ENCODE results near the gene CAMK2D. TPM values are rescaled to one million over a fixed set of nuclear protein-coding genes. Genes with fewer than 3 reads are reported as not detected.

The CAMK2D gene
- total RNA-seq, 1 donor from 2014 or later: 58.4 TPM

GRCh38 chr4:113602646-113603228 lies 158.8 kb downstream of the CAMK2D start:
- no peak for DNase-seq (ENCODE audit: low spot score)
- intact Hi-C loops (cut with micrococcal nuclease): no loop called here
- peaks cover 12% of the 10 kb centered on the region for H3K9me3 Mint-ChIP-seq
- H3K27me3 Mint-ChIP-seq (ENCODE audit: low read depth): no peaks in the 10 kb centered on the region
- H3K4me1 Mint-ChIP-seq (ENCODE audit: low read depth): peaks cover 27% of the 10 kb centered on the region
- H3K36me3 Mint-ChIP-seq (ENCODE audit: low read depth): peaks cover 60% of the 10 kb centered on the region
- no peak overlapping the region for H3K4me3 Mint-ChIP-seq (ENCODE audit: low read depth)
- no peak overlapping the region for H3K27ac Mint-ChIP-seq

GRCh38 chr4:113601636-113602035 lies 159.9 kb downstream of the CAMK2D start:
- Mint-ChIP-seq H3K9me3 (peaks cover 9% of the 10 kb centered on the region), H3K36me3 (ENCODE audit: low read depth) (peaks cover 60% of the 10 kb centered on the region), H3K27me3 (ENCODE audit: low read depth) (no peaks in the 10 kb centered on the region), H3K4me3 (ENCODE audit: low read depth) (no peak overlapping the region), H3K27ac (no peak overlapping the region), H3K4me1 (ENCODE audit: low read depth) (peaks cover 16% of the 10 kb centered on the region)
- no peak for DNase-seq (ENCODE audit: low spot score)
- intact Hi-C loops (cut with micrococcal nuclease): no loop called here

GRCh38 chr4:113596396-113596795 lies 165.1 kb downstream of the CAMK2D start:
- no peak overlapping the region for H3K4me3 Mint-ChIP-seq (ENCODE audit: low read depth)
- peaks cover 41% of the 10 kb centered on the region for H3K4me1 Mint-ChIP-seq (ENCODE audit: low read depth)
- intact Hi-C loops (cut with micrococcal nuclease): loop anchor here (5.0 kb wide), 1 partner anchor 39 kb away; no protein-coding TSS in a partner anchor
- H3K9me3 Mint-ChIP-seq: no peaks in the 10 kb centered on the region
- peaks cover 79% of the 10 kb centered on the region for H3K36me3 Mint-ChIP-seq (ENCODE audit: low read depth)
- H3K27me3 Mint-ChIP-seq (ENCODE audit: low read depth): no peaks in the 10 kb centered on the region
- DNase-seq (ENCODE audit: low spot score): no peak
- H3K27ac Mint-ChIP-seq: no peak overlapping the region

- H3K36me3 Mint-ChIP-seq (ENCODE audit: low read depth): peaks cover 79% of the 10 kb centered on the region
- no peak for DNase-seq (ENCODE audit: low spot score)
- no peaks in the 10 kb centered on the region for H3K27me3 Mint-ChIP-seq (ENCODE audit: low read depth)
- H3K9me3 Mint-ChIP-seq: no peaks in the 10 kb centered on the region
- H3K4me3 Mint-ChIP-seq (ENCODE audit: low read depth): no peak overlapping the region
- H3K4me1 Mint-ChIP-seq (ENCODE audit: low read depth): peaks cover 46% of the 10 kb centered on the region
- intact Hi-C loops (cut with micrococcal nuclease): no loop called here
- peak overlapping the region; percentile 33 for H3K27ac Mint-ChIP-seq
These were observed 167.3 kb downstream of the CAMK2D start for GRCh38 chr4:113594231-113594556.

GRCh38 chr4:113593400-113594230 lies 167.9 kb downstream of the CAMK2D start:
- Mint-ChIP-seq H3K27ac (no peak overlapping the region), H3K36me3 (ENCODE audit: low read depth) (peaks cover 81% of the 10 kb centered on the region), H3K9me3 (no peaks in the 10 kb centered on the region), H3K4me3 (ENCODE audit: low read depth) (no peak overlapping the region), H3K4me1 (ENCODE audit: low read depth) (peaks cover 52% of the 10 kb centered on the region), H3K27me3 (ENCODE audit: low read depth) (no peaks in the 10 kb centered on the region)
- DNase-seq (ENCODE audit: low spot score): no peak
- intact Hi-C loops (cut with micrococcal nuclease): no loop called here

GRCh38 chr4:113591982-113592381 lies 169.6 kb downstream of the CAMK2D start:
- H3K4me1 Mint-ChIP-seq (ENCODE audit: low read depth): peaks cover 56% of the 10 kb centered on the region
- H3K36me3 Mint-ChIP-seq (ENCODE audit: low read depth): peaks cover 77% of the 10 kb centered on the region
- intact Hi-C loops (cut with micrococcal nuclease): no loop called here
- no peak overlapping the region for H3K4me3 Mint-ChIP-seq (ENCODE audit: low read depth)
- H3K27me3 Mint-ChIP-seq (ENCODE audit: low read depth): no peaks in the 10 kb centered on the region
- DNase-seq (ENCODE audit: low spot score): no peak
- H3K9me3 Mint-ChIP-seq: no peaks in the 10 kb centered on the region
- H3K27ac Mint-ChIP-seq: no peak overlapping the region

- no peaks in the 10 kb centered on the region for H3K27me3 Mint-ChIP-seq (ENCODE audit: low read depth)
- no peak for DNase-seq (ENCODE audit: low spot score)
- no peak overlapping the region for H3K4me3 Mint-ChIP-seq (ENCODE audit: low read depth)
- H3K36me3 Mint-ChIP-seq (ENCODE audit: low read depth): peaks cover 68% of the 10 kb centered on the region
- no peaks in the 10 kb centered on the region for H3K9me3 Mint-ChIP-seq
- intact Hi-C loops (cut with micrococcal nuclease): no loop called here
- peaks cover 44% of the 10 kb centered on the region for H3K4me1 Mint-ChIP-seq (ENCODE audit: low read depth)
- no peak overlapping the region for H3K27ac Mint-ChIP-seq
These were observed 172.5 kb downstream of the CAMK2D start for GRCh38 chr4:113588895-113589668.

- intact Hi-C loops (cut with micrococcal nuclease): no loop called here
- H3K27me3 Mint-ChIP-seq (ENCODE audit: low read depth): no peaks in the 10 kb centered on the region
- H3K36me3 Mint-ChIP-seq (ENCODE audit: low read depth): peaks cover 59% of the 10 kb centered on the region
- H3K27ac Mint-ChIP-seq: no peak overlapping the region
- H3K9me3 Mint-ChIP-seq: no peaks in the 10 kb centered on the region
- DNase-seq (ENCODE audit: low spot score): no peak
- H3K4me1 Mint-ChIP-seq (ENCODE audit: low read depth): peaks cover 40% of the 10 kb centered on the region
- no peak overlapping the region for H3K4me3 Mint-ChIP-seq (ENCODE audit: low read depth)
These were observed 173.8 kb downstream of the CAMK2D start for GRCh38 chr4:113587640-113588275.

GRCh38 chr4:113587156-113587555 lies 174.4 kb downstream of the CAMK2D start:
- H3K4me1 Mint-ChIP-seq (ENCODE audit: low read depth): peaks cover 38% of the 10 kb centered on the region
- intact Hi-C loops (cut with micrococcal nuclease): no loop called here

GRCh38 chr4:113586072-113586471 lies 175.5 kb downstream of the CAMK2D start:
- Mint-ChIP-seq H3K27ac (no peak overlapping the region), H3K27me3 (ENCODE audit: low read depth) (no peaks in the 10 kb centered on the region), H3K9me3 (no peaks in the 10 kb centered on the region), H3K36me3 (ENCODE audit: low read depth) (peaks cover 53% of the 10 kb centered on the region), H3K4me3 (ENCODE audit: low read depth) (no peak overlapping the region), H3K4me1 (ENCODE audit: low read depth) (peaks cover 33% of the 10 kb centered on the region)
- intact Hi-C loops (cut with micrococcal nuclease): no loop called here
- no peak for DNase-seq (ENCODE audit: low spot score)

More at GRCh38 chr4:113587156-113587555, 174.4 kb downstream of the CAMK2D start:
- Mint-ChIP-seq H3K27ac (no peak overlapping the region), H3K36me3 (ENCODE audit: low read depth) (peaks cover 56% of the 10 kb centered on the region), H3K9me3 (no peaks in the 10 kb centered on the region), H3K4me3 (ENCODE audit: low read depth) (no peak overlapping the region), H3K27me3 (ENCODE audit: low read depth) (no peaks in the 10 kb centered on the region)
- DNase-seq (ENCODE audit: low spot score): no peak

GRCh38 chr4:113584407-113585150 lies 177.0 kb downstream of the CAMK2D start:
- H3K27me3 Mint-ChIP-seq (ENCODE audit: low read depth): no peaks in the 10 kb centered on the region
- no peak overlapping the region for H3K4me3 Mint-ChIP-seq (ENCODE audit: low read depth)
- H3K4me1 Mint-ChIP-seq (ENCODE audit: low read depth): peaks cover 29% of the 10 kb centered on the region
- no peaks in the 10 kb centered on the region for H3K9me3 Mint-ChIP-seq
- no peak overlapping the region for H3K27ac Mint-ChIP-seq
- peaks cover 51% of the 10 kb centered on the region for H3K36me3 Mint-ChIP-seq (ENCODE audit: low read depth)
- DNase-seq (ENCODE audit: low spot score): no peak
- intact Hi-C loops (cut with micrococcal nuclease): no loop called here

- no peaks in the 10 kb centered on the region for H3K27me3 Mint-ChIP-seq (ENCODE audit: low read depth)
- H3K36me3 Mint-ChIP-seq (ENCODE audit: low read depth): peaks cover 55% of the 10 kb centered on the region
- peaks cover 33% of the 10 kb centered on the region for H3K4me1 Mint-ChIP-seq (ENCODE audit: low read depth)
- no peaks in the 10 kb centered on the region for H3K9me3 Mint-ChIP-seq
- intact Hi-C loops (cut with micrococcal nuclease): no loop called here
- H3K27ac Mint-ChIP-seq: no peak overlapping the region
- no peak overlapping the region for H3K4me3 Mint-ChIP-seq (ENCODE audit: low read depth)
- DNase-seq (ENCODE audit: low spot score): no peak
These were observed 178.8 kb downstream of the CAMK2D start for GRCh38 chr4:113582737-113583136.

All from activated T-helper 2 cell treated with anti-CD3 and anti-CD28 coated beads, Interferon-gamma antibody, Interleukin-2, Interleukin-4, amounts not matched to agents 10 μg/mL and 5 μg/mL and 100 μg/mL, durations not matched to agents 14 hours and 24 hours and 36 hours (primary cell).